B cell (primary cell): ENCODE measurements around the gene GPR18. TPM values are rescaled to one million over a fixed set of nuclear protein-coding genes. Genes with fewer than 3 reads are reported as not detected.

Experiments used
- ATAC-seq: fragments of 200-7000 bp; cut with Tn5 transposase; one replicate; pipeline ENCODE4 v1.10.0; 2021; ENCODE audit warnings: low read depth, mild to moderate bottlenecking, moderate number of reproducible peaks, moderate library complexity
- CTCF ChIA-PET: fragments of 350-600 bp; sonication (Branson Sonifier 250); formaldehyde crosslinking; loops from one replicate; lab custom pipeline; 2021; ENCODE audit warnings: antibody characterized with exemption, inconsistent platforms; lab: Charles Lee
- POLR2A ChIA-PET: fragments of 350-600 bp; sonication (Branson Sonifier 250); formaldehyde crosslinking; loops from one replicate; lab custom pipeline; 2021; ENCODE audit warnings: antibody characterized with exemption; lab: Charles Lee
- DNase-seq: peaks from one replicate; pipeline ENCODE4 v3.0.0; 2013
- H2AFZ ChIP-seq: 2 replicates; pipeline ENCODE4 v1.6.1; 2012; ENCODE audit warnings: mild to moderate bottlenecking, low read depth, low read length; ENCODE audit not compliant: insufficient read depth, poor library complexity, severe bottlenecking
- H3K27ac ChIP-seq, 2 donors: 1 replicate in 1 of 2; 2 replicates in 1 of 2; pipeline ENCODE4 v1.5.1; 2012 to 2013; ENCODE audit warnings: low read length in 2 of 2, mild to moderate bottlenecking in 2 of 2, moderate library complexity in 1 of 2
- H3K27me3 ChIP-seq, 4 experiments: fragments of 200-600 bp in 1 of 4; sonication (generic) in 1 of 4; replicated peaks in 1 of 4; 1 replicate in 2 of 4; 2 replicates in 2 of 4; pipeline versions ENCODE4 v1.6.1 to v1.7.0; 2013 to 2016; ENCODE audit warnings: low read length in 3 of 4, mild to moderate bottlenecking in 2 of 4, mixed read lengths in 1 of 4, moderate library complexity in 1 of 4; ENCODE audit not compliant: insufficient read depth in 4 of 4, control insufficient read depth in 3 of 4; ENCODE audit errors: control extremely low read depth in 1 of 4
- H3K36me3 ChIP-seq, 2 experiments: replicated peaks in 1 of 2; 1 replicate in 1 of 2; 2 replicates in 1 of 2; pipeline versions ENCODE4 v1.6.1 to v1.7.1; 2013; ENCODE audit warnings: low read length in 1 of 2; ENCODE audit not compliant: insufficient read depth in 2 of 2, control insufficient read depth in 1 of 2; ENCODE audit errors: control extremely low read depth in 1 of 2, extremely low read depth in 1 of 2
- H3K4me1 ChIP-seq, 2 donors: fragments of 200-600 bp in 1 of 2; sonication (generic) in 1 of 2; 1 replicate in 1 of 2; 2 replicates in 1 of 2; pipeline versions ENCODE4 v1.5.1 to v1.6.1; 2013 to 2017; ENCODE audit warnings: low read length in 2 of 2; ENCODE audit not compliant: control insufficient read depth in 2 of 2, insufficient read depth in 2 of 2
- H3K4me2 ChIP-seq: replicated peaks from 2 replicates; pipeline ENCODE3; 2012; ENCODE audit warnings: mild to moderate bottlenecking, low read depth, low read length; ENCODE audit not compliant: poor library complexity, severe bottlenecking
- H3K4me3 ChIP-seq, 5 experiments: fragments of 200-600 bp in 1 of 5; sonication (generic) in 1 of 5; 1 replicate in 3 of 5; 2 replicates in 2 of 5; pipeline versions ENCODE4 v1.5.1 to v1.7.0; 2011 to 2016; ENCODE audit warnings: low read length in 4 of 5, mild to moderate bottlenecking in 4 of 5, low read depth in 2 of 5, control low read depth in 1 of 5, moderate library complexity in 1 of 5; ENCODE audit not compliant: insufficient read depth in 1 of 5; ENCODE audit errors: control extremely low read depth in 1 of 5, extremely low read depth in 1 of 5
- H3K79me2 ChIP-seq: fragments of 200-600 bp; sonication (generic); one replicate; pipeline ENCODE4 v1.6.0; 2016; ENCODE audit warnings: low read length; ENCODE audit not compliant: control insufficient read depth, insufficient read depth
- H3K9ac ChIP-seq: fragments of 200-600 bp; sonication (generic); 2 replicates; pipeline ENCODE4 v1.6.1; 2017; ENCODE audit warnings: mild to moderate bottlenecking, low read length, moderate library complexity
- H3K9me3 ChIP-seq, 3 donors: one replicate each; pipeline versions ENCODE4 v1.6.1 to v1.7.1; 2013; ENCODE audit warnings: low read length in 2 of 3; ENCODE audit not compliant: control insufficient read depth in 2 of 3, insufficient read depth in 1 of 3; ENCODE audit errors: control extremely low read depth in 1 of 3
- H4K20me1 ChIP-seq: 2 replicates; pipeline ENCODE4 v1.6.0; 2012; ENCODE audit warnings: mild to moderate bottlenecking, low read length; ENCODE audit not compliant: insufficient read depth, control insufficient read depth, poor library complexity, severe bottlenecking
- H3K27ac Mint-ChIP-seq: one replicate; pipeline ENCODE4 v1.8.0; 2021; ENCODE audit warnings: mixed read lengths
- H3K27me3 Mint-ChIP-seq: one replicate; pipeline ENCODE4 v1.8.0; 2021; ENCODE audit warnings: mixed read lengths
- H3K4me1 Mint-ChIP-seq: one replicate; pipeline ENCODE4 v1.8.0; 2021; ENCODE audit warnings: mixed read lengths
- H3K4me3 Mint-ChIP-seq: one replicate; pipeline ENCODE4 v1.8.0; 2021; ENCODE audit warnings: mixed read lengths
- H3K9me3 Mint-ChIP-seq: one replicate; pipeline ENCODE4 v1.8.0; 2022; ENCODE audit warnings: mixed read lengths; ENCODE audit not compliant: insufficient read depth
- EZH2 ChIP-seq: IDR thresholded peaks from 2 replicates; pipeline ENCODE4 v1.6.1; 2012; ENCODE audit warnings: borderline replicate concordance, low read depth, mild to moderate bottlenecking, moderate library complexity, low read length; ENCODE audit not compliant: insufficient read depth, poor library complexity, severe bottlenecking
- WGBS: methylation state at CpG from one replicate; pipeline ENCODE4 v1.1.5; 2013; ENCODE audit warnings: missing lambda C conversion rate; ENCODE audit not compliant: insufficient coverage; 5-methylcytosine and 5-hydroxymethylcytosine counted together
- intact Hi-C: fragments of 100-400 bp; cut with micrococcal nuclease; formaldehyde crosslinking; loops from one replicate; pipeline ENCODE4 v1.10.0; 2022
- polyA plus RNA-seq: library from polyadenylated mRNA; depleted of rRNA; stranded (reverse); fragments of >200 nt; gene quantifications from 2 replicates; pipeline ENCODE4 v1.2.3, GENCODE V29; 2012
- total RNA-seq, 2 donors: library from RNA; stranded (reverse); fragments of 120-200 nt in 1 of 2; gene quantifications; 1 replicate in 1 of 2; 2 replicates in 1 of 2; pipeline versions ENCODE4 v1.2.3 to v1.2.4, GENCODE V29; 2013 to 2022
- TF ChIP-seq, protein P1 (sequence below): fragments of 200-600 bp; IDR thresholded peaks from one replicate; pipeline ENCODE4 v1.8.0; 2022; ENCODE audit warnings: antibody characterized with exemption, mild to moderate bottlenecking

The GPR18 gene
- total and polyA plus RNA-seq, 2 donors (not counting 1 experiment from before 2014, with no cell fraction given), result 19.1 to 54.8 TPM

DNA sequence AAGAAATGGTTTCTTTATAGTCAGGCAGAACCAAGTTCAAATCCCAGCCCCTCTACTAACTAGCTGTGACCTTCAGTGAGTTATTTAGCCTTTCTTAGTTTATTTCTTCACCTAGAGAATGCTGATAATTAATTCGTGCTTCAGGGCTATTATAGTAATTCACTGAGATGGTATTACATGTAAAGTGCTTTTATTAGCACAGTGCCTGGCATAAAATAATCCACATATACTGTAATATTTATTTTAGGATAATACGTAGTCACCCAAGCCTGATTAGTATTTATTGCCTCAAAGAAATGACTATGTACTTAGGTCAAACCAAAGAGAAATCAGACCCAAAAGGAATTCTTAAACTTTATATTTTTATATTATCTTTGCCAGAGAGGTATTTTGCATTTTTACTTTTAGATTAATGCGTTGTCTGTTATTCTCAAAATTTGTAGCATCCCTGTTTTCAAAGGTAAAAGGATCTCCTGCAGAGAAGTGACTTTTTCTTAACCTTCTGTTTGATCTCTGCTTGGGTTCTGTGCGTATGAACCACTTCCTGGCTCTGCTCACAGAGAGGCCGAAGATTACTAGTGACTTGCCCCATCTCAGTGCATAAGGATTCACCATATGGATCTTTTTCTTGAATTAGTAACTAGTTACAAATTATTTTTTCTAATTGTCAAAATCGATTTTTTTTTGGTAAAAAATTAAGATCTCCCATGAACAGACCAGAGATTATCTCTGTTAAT is 37.8 kb downstream of the GPR18 start:
- H3K9ac ChIP-seq, result no peak overlapping the region
- DNase-seq (no peak), ATAC-seq (no peak)
- H3K4me1 Mint-ChIP-seq, result peaks cover 81% of the 10 kb centered on the region
- no peak overlapping the region for H2AFZ ChIP-seq
- H3K4me2 ChIP-seq, result peak overlapping the region; percentile 26
- H3K79me2 ChIP-seq, result peaks cover 99% of the 10 kb centered on the region
- peak overlapping the region; percentile 15 for H3K4me3 Mint-ChIP-seq
- no peak overlapping the region for H3K4me3 ChIP-seq
- H3K27me3 ChIP-seq, result no peaks in the 10 kb centered on the region
- no CpG with 5 or more reads among the region's 6 CpGs for WGBS
- POLR2A ChIA-PET, result no interaction called here
- no peaks in the 10 kb centered on the region for H3K27me3 Mint-ChIP-seq
- peaks cover 80% of the 10 kb centered on the region for H4K20me1 ChIP-seq
- no peak overlapping the region for H3K27ac ChIP-seq
- H3K36me3 ChIP-seq, result peaks cover 1 to 8% of the 10 kb centered on the region in 2 experiments
- TF ChIP-seq EZH2, result no peak
- TF ChIP-seq, protein P1, sequence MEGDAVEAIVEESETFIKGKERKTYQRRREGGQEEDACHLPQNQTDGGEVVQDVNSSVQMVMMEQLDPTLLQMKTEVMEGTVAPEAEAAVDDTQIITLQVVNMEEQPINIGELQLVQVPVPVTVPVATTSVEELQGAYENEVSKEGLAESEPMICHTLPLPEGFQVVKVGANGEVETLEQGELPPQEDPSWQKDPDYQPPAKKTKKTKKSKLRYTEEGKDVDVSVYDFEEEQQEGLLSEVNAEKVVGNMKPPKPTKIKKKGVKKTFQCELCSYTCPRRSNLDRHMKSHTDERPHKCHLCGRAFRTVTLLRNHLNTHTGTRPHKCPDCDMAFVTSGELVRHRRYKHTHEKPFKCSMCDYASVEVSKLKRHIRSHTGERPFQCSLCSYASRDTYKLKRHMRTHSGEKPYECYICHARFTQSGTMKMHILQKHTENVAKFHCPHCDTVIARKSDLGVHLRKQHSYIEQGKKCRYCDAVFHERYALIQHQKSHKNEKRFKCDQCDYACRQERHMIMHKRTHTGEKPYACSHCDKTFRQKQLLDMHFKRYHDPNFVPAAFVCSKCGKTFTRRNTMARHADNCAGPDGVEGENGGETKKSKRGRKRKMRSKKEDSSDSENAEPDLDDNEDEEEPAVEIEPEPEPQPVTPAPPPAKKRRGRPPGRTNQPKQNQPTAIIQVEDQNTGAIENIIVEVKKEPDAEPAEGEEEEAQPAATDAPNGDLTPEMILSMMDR, result no peak
- CTCF ChIA-PET, result no interaction called here
- intact Hi-C loops, result no loop called here
- no peaks in the 10 kb centered on the region for H3K9me3 ChIP-seq
- H3K9me3 Mint-ChIP-seq, result no peaks in the 10 kb centered on the region
- no peak overlapping the region for H3K27ac Mint-ChIP-seq
- peaks cover 67 to 84% of the 10 kb centered on the region in 2 donors for H3K4me1 ChIP-seq

DNA sequence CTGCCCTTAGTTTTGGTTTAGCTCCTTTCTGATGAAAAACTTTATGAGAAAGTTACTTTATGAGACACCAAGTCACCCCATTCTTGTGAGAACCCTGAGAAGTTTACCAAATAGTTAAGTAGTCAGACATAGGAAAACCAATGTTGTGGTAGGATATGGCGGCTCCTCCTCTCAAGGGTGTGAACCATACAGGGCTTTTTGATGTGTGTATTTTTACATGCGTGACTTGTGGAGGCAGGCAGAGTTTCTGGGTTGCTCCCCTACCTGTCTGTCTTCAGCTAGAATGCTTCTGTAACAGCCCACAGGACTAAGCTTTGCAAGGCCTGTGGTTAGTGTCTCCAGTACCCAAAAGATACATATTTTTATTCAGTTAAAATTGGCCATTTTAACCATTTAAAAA is 39.2 kb downstream of the GPR18 start:
- CTCF ChIA-PET, result interaction anchor here (0.8 to 1.2 kb wide), 5 partner anchors 15 to 218 kb away, joined by 3 to 7 read pairs (median 3); partner anchors contain the start of gene UBAC2
- Histone ChIP-seq H3K27me3 (no peaks in the 10 kb centered on the region), H4K20me1 (peaks cover 86% of the 10 kb centered on the region), H3K36me3 (peaks cover 1 to 8% of the 10 kb centered on the region in 2 experiments), H3K4me1 (peaks cover 71 to 84% of the 10 kb centered on the region in 2 donors), H3K79me2 (peaks cover 99% of the 10 kb centered on the region), H3K9ac (no peak overlapping the region), H2AFZ (no peak overlapping the region), H3K9me3 (no peaks in the 10 kb centered on the region), H3K4me2 (peak overlapping the region; percentile 35), H3K27ac (no peak overlapping the region), H3K4me3 (no peak overlapping the region)
- TF ChIP-seq, protein P1, result no peak
- no peak for TF ChIP-seq EZH2
- ATAC-seq (no peak), DNase-seq (no peak)
- H3K27ac Mint-ChIP-seq, result no peak overlapping the region
- H3K4me1 Mint-ChIP-seq, result peaks cover 83% of the 10 kb centered on the region
- intact Hi-C loops, result no loop called here
- H3K9me3 Mint-ChIP-seq, result no peaks in the 10 kb centered on the region
- POLR2A ChIA-PET, result interaction anchor here (2.0 kb wide), 1 partner anchor 14 kb away, joined by 6 read pairs; no protein-coding TSS in a partner anchor
- WGBS, result 17% methylated on average over 1 of the region's 2 CpGs
- H3K4me3 Mint-ChIP-seq, result no peak overlapping the region
- H3K27me3 Mint-ChIP-seq, result no peaks in the 10 kb centered on the region
